ES-I3 (cell line): ENCODE measurements around the gene LAMB4.

Source experiments
- H3K36me3 ChIP-seq: 2 replicates; pipeline ENCODE4 v1.6.1; 2013; ENCODE audit warnings: mild to moderate bottlenecking, low read length, control low read depth, moderate library complexity; ENCODE audit not compliant: insufficient read depth
- H3K4me1 ChIP-seq: 2 replicates; pipeline ENCODE4 v1.6.1; 2013; ENCODE audit warnings: mild to moderate bottlenecking, control low read depth, low read length; ENCODE audit not compliant: insufficient read depth
- H3K9ac ChIP-seq: 2 replicates; pipeline ENCODE4 v1.6.1; 2013; ENCODE audit warnings: low read depth, mild to moderate bottlenecking, low read length, moderate library complexity
- H3K9me3 ChIP-seq: 2 replicates; pipeline ENCODE4 v1.6.1; 2013; ENCODE audit warnings: mild to moderate bottlenecking, low read length, moderate library complexity; ENCODE audit not compliant: control insufficient read depth, insufficient read depth

The LAMB4 gene

DNA sequence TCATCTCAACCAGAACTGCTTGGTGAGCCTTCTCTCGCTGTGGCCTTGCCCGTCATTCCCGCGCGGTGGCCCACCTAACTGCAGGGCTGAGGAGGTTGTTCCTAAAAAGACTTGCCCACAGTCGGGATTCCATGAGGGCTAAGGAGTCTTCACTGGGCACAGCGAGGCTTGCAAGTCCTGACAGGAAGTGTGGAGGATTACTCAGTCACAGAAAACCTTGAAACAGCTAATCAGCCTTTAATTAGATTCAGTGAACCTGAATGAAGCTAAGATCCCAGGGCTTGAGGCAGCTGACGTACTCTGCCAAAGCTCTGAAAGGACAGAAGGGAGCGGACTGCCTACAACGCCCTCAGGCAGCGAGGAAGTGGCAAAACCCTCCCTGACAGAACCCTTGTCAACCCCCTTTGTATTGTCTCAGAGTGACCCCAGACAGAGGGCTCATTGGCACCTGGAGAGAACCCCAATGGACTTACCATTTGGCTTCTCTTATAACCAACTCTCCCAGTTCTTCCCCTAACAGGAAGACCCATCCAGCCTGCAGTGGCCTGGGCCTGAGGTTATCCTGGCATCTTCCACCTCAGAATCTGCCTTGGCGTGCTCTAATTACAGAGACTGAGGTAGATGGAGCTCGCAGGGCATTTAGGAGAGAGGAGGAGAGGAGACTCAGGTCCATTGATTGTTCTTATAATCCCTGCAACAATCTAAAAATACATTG, 2.5 kb upstream of the LAMB4 start:
- H3K4me1 ChIP-seq, result peaks cover 3% of the 10 kb centered on the region; the same call in 1 of the 2 replicates
- no peaks in the 10 kb centered on the region for H3K9me3 ChIP-seq
- H3K36me3 ChIP-seq, result no peaks in the 10 kb centered on the region
- H3K9ac ChIP-seq, result no peak overlapping the region

GRCh38 chr7:108129018-108129965, 869 bp downstream of the LAMB4 start:
- Histone ChIP-seq H3K36me3 (no peaks in the 10 kb centered on the region), H3K4me1 (peaks cover 3% of the 10 kb centered on the region; the same call in 1 of the 2 replicates), H3K9ac (no peak overlapping the region), H3K9me3 (no peaks in the 10 kb centered on the region)

- Histone ChIP-seq H3K9me3 (no peaks in the 10 kb centered on the region), H3K4me1 (peaks cover 3% of the 10 kb centered on the region; the same call in 1 of the 2 replicates), H3K9ac (no peak overlapping the region), H3K36me3 (no peaks in the 10 kb centered on the region)
Observed at GRCh38 chr7:108128514-108128913, 1.6 kb downstream of the LAMB4 start.

GRCh38 chr7:108127461-108127860, 2.7 kb downstream of the LAMB4 start:
- H3K4me1 ChIP-seq, result no peaks in the 10 kb centered on the region
- no peak overlapping the region for H3K9ac ChIP-seq
- no peaks in the 10 kb centered on the region for H3K9me3 ChIP-seq

GRCh38 chr7:108124820-108125219, 5.3 kb downstream of the LAMB4 start:
- no peaks in the 10 kb centered on the region for H3K4me1 ChIP-seq
- H3K9ac ChIP-seq, result no peak overlapping the region
- H3K36me3 ChIP-seq, result no peaks in the 10 kb centered on the region
- no peaks in the 10 kb centered on the region for H3K9me3 ChIP-seq

More at GRCh38 chr7:108127461-108127860, 2.7 kb downstream of the LAMB4 start:
- no peaks in the 10 kb centered on the region for H3K36me3 ChIP-seq

DNA sequence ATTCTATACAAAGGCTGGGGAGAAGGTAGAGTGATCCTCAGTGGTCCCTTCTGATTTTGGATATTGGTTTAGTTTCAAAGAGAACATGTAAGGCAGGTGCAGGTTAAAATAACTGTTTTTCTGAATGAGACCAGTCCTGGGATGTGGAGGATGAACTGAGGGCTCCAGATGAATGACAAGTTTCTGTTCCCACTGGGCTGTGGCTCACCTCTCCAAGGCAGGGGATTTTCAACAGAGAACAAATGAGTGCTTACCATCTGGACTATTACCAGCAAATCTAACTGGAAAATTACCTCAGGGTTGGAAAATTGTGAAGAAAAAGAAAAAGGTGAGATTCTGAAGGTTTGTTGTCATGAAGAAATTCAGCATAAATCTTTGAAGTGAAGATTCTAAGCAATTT, 8.0 kb downstream of the LAMB4 start:
- H3K4me1 ChIP-seq, result no peaks in the 10 kb centered on the region
- no peaks in the 10 kb centered on the region for H3K36me3 ChIP-seq
- no peak overlapping the region for H3K9ac ChIP-seq
- no peaks in the 10 kb centered on the region for H3K9me3 ChIP-seq

- Histone ChIP-seq H3K4me1 (no peaks in the 10 kb centered on the region), H3K9ac (no peak overlapping the region), H3K36me3 (no peaks in the 10 kb centered on the region), H3K9me3 (no peaks in the 10 kb centered on the region)
Observed at GRCh38 chr7:108120933-108121332, 9.2 kb downstream of the LAMB4 start.

GRCh38 chr7:108120196-108120595, 10.0 kb downstream of the LAMB4 start:
- Histone ChIP-seq H3K9ac (no peak overlapping the region), H3K36me3 (no peaks in the 10 kb centered on the region), H3K4me1 (no peaks in the 10 kb centered on the region), H3K9me3 (no peaks in the 10 kb centered on the region)

GRCh38 chr7:108118959-108119358, 11.2 kb downstream of the LAMB4 start:
- no peaks in the 10 kb centered on the region for H3K9me3 ChIP-seq
- no peaks in the 10 kb centered on the region for H3K4me1 ChIP-seq
- no peak overlapping the region for H3K9ac ChIP-seq
- H3K36me3 ChIP-seq, result no peaks in the 10 kb centered on the region

DNA sequence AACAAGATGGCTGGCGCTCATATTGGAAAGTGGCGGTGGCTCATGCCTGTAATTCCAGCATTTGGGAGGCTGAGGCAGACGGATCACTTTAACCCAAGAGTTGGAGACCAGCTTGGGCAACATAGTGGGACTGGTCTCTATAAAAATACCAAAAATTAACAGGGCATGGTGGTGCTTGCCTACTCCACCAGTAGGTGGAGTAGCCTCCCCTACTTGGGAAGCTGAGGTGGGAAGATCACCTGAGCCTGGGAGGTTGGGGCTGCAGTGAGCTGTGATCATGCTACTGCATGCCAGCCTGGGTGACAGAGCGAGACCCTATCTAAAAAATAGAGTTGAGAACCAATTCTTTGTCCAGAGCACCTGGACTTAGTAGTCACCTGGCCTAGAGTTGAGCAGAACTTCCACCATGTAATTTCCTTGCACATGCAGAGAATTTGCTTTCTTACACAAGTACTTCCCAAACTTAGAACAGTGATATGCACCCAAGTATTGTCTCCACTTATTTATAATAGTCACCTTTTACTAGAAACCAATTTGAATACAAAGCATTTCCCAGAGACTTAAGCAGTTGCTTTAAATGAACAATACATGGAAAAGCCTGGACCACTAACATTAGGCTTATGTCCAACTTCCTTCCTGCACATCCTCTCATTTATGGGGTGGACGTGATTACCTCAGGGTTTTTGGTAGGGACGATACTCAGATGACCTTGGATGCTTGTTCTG, 15.9 kb downstream of the LAMB4 start:
- Histone ChIP-seq H3K4me1 (no peaks in the 10 kb centered on the region), H3K9me3 (no peaks in the 10 kb centered on the region), H3K36me3 (no peaks in the 10 kb centered on the region), H3K9ac (no peak overlapping the region)

- H3K9ac ChIP-seq, result no peak overlapping the region
- no peaks in the 10 kb centered on the region for H3K4me1 ChIP-seq
- no peaks in the 10 kb centered on the region for H3K36me3 ChIP-seq
- H3K9me3 ChIP-seq, result no peaks in the 10 kb centered on the region
Observed at GRCh38 chr7:108112683-108113082, 17.5 kb downstream of the LAMB4 start.

- Histone ChIP-seq H3K4me1 (no peaks in the 10 kb centered on the region), H3K36me3 (no peaks in the 10 kb centered on the region), H3K9me3 (no peaks in the 10 kb centered on the region), H3K9ac (no peak overlapping the region)
Observed at GRCh38 chr7:108109221-108109908, 20.8 kb downstream of the LAMB4 start.

DNA sequence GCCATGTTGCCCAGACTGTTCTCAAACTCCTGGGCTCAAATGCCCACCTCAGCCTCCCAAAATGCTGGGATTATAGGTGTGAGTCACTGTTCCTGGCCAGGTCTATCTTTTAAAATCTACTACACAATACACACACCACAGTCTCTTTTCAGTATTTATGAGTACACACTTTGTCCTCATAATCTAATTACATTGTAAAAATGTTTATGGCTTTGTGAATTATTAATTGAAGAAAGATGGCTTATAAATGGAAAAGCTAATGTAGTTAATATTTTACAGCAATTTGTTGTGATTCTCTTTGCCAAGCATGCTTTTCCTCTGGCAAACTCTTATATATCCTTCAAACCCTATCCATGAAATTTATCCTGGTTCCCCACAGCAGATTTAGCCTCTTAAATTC, 22.0 kb downstream of the LAMB4 start:
- Histone ChIP-seq H3K9me3 (no peaks in the 10 kb centered on the region), H3K9ac (no peak overlapping the region), H3K4me1 (no peaks in the 10 kb centered on the region), H3K36me3 (no peaks in the 10 kb centered on the region)

DNA sequence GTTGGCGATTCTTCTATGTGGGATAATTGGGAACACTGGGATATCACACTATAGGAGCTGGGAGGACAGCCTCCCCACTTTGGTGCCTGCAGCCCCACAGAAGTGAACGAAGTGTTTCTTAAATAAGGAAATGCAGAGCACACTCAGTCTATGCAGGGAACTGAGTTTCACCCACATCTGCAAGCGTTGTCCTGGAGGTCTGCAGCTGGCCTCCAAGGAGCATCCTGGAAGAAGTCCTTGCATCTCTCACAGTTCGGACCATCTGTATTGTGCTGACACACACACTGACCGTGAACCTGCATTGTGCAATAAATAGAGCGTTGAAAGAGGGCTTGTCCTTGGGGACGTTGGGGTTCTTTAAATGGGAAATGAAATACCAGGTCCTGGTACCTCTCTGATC, 25.8 kb downstream of the LAMB4 start:
- no peaks in the 10 kb centered on the region for H3K4me1 ChIP-seq
- H3K36me3 ChIP-seq, result no peaks in the 10 kb centered on the region
- H3K9me3 ChIP-seq, result no peaks in the 10 kb centered on the region
- no peak overlapping the region for H3K9ac ChIP-seq
